Fibroblast of skin of back (primary cell): ENCODE measurements around the gene CPB1.
A peak's percentile ranks its signal among the peaks of the same experiment; 100 is the strongest.

Experiments
- DNase-seq: peaks from one replicate; pipeline ENCODE4 v3.0.0-alpha.2; 2013

Gene CPB1

GRCh38 chr3:148884261-148884660 is 56.6 kb downstream of the CPB1 start:
- DNase-seq = peak; percentile 44

GRCh38 chr3:148889828-148890227 is 62.2 kb downstream of the CPB1 start:
- no peak for DNase-seq

GRCh38 chr3:148896062-148896461 is 68.5 kb downstream of the CPB1 start:
- DNase-seq = no peak

- peak; percentile 86 for DNase-seq
Observed at GRCh38 chr3:148901987-148902791, 74.6 kb downstream of the CPB1 start.

GRCh38 chr3:148903022-148903442 is 75.4 kb downstream of the CPB1 start:
- peak; percentile 82 for DNase-seq

GRCh38 chr3:148903941-148904340 is 76.3 kb downstream of the CPB1 start:
- peak; percentile 45 for DNase-seq

- DNase-seq = no peak
Observed at GRCh38 chr3:148906667-148907066, 79.1 kb downstream of the CPB1 start.
